AG09319 (cell line): ENCODE measurements around the gene PRDM1.

Experiments
- DNase-seq: peaks from one replicate; pipeline ENCODE4 v3.0.0-alpha.2; 2010; ENCODE audit warnings: low read depth; ENCODE audit errors: extremely low read depth
- CTCF ChIP-seq: IDR thresholded peaks from 2 replicates; pipeline ENCODE4 v1.5.1; 2011; ENCODE audit warnings: low read depth, mild to moderate bottlenecking, inconsistent platforms, low read length, moderate library complexity

Gene PRDM1

GRCh38 chr6:106056746-106057390 is 29.3 kb upstream of the PRDM1 start:
- no peak for DNase-seq
- TF ChIP-seq CTCF = no peak

GRCh38 chr6:106059331-106059730 is 26.8 kb upstream of the PRDM1 start:
- no peak for DNase-seq
- no peak for TF ChIP-seq CTCF

DNA sequence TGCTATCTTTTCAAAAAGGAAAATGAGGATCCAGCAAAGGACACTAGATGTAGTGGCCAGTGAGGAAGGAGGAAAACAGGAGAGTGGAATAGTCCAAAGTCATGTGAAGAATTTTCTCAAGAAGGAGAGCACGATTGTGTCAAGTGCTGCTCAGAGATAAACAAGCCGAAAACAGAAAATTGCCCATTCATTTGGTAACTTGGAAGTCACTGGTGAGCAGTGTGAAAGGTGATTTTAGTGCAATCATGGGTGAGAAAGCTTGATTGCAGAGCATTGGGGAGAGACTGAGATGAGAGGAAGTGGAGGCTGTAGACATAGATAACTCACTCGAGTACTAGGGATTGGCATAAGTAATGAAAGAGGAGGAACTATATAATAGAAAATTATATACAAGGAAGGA is 26.0 kb upstream of the PRDM1 start:
- no peak for TF ChIP-seq CTCF
- no peak for DNase-seq

GRCh38 chr6:106063448-106063850 is 22.7 kb upstream of the PRDM1 start:
- no peak for TF ChIP-seq CTCF
- DNase-seq = no peak

- DNase-seq = no peak
- no peak for TF ChIP-seq CTCF
Measured at GRCh38 chr6:106064142-106064541, 22.0 kb upstream of the PRDM1 start.

DNA sequence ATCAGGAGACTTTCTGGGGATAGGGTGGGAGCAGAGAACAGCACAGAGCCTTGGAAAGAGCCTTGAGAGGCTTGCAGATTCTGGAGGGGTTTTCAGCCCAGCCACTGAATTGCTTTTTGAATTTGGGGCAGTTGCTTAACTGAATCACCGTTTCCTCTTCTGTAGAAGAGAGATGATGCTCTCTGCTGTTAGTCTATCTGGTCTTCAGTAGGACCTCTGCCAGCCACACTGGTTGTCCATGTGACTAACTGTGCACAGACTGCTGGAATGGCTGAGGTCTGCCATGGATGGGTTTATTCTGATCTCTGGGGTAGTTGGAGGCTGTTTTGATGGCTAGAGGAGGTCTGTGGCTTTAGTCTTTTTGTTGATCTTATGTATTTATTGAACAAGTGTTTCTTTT is 21.4 kb upstream of the PRDM1 start:
- DNase-seq = no peak
- TF ChIP-seq CTCF = no peak

DNA sequence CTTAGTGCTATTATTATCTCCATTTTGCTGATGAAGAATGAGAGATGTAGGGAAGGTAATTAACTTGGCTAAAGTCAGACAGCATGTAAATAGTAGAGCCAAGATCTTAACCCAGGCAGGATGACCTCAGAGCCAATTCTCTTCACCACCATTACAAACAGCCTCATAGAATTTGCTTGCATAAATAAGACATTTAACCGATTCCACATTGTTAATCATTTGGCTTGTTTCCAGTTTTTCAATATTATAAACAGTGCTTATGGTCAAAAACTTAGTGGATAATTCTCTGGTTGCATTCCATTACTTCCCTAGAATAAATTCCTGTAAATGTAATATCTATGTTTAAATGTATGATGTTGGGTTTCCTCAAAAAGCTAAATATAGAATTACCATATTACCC is 19.1 kb upstream of the PRDM1 start:
- no peak for DNase-seq
- TF ChIP-seq CTCF = no peak
